GM23338 (cell line): ENCODE data around the gene TSHZ2. TPM values are rescaled to one million over a fixed set of nuclear protein-coding genes. Genes with fewer than 3 reads are reported as not detected.

Source experiments
- ATAC-seq: fragments of 200-7000 bp; cut with Tn5 transposase; 3 replicates; pipeline ENCODE4 v1.9.1; 2020
- DNase-seq: peaks from one replicate; pipeline ENCODE4 v3.0.0-alpha.2; 2015; ENCODE audit warnings: low spot score
- H2AFZ ChIP-seq: fragments of 200-600 bp; sonication (generic); 2 replicates; pipeline ENCODE4 v1.8.0; 2016; ENCODE audit warnings: antibody characterized with exemption, mild to moderate bottlenecking, moderate library complexity
- H3F3A ChIP-seq: fragments of 200-600 bp; sonication (generic); replicated peaks from 2 replicates; pipeline ENCODE4 v1.8.0; 2017; ENCODE audit warnings: antibody characterized with exemption, mixed run types, low read depth
- H3K27ac ChIP-seq: fragments of 200-600 bp; sonication (generic); 2 replicates; pipeline ENCODE4 v1.6.1; 2016; ENCODE audit warnings: low read depth
- H3K27me3 ChIP-seq: fragments of 200-600 bp; sonication (generic); 2 replicates; pipeline ENCODE4 v1.8.0; 2016; ENCODE audit warnings: mild to moderate bottlenecking, mixed run types, moderate library complexity; ENCODE audit not compliant: insufficient read depth
- H3K36me3 ChIP-seq: fragments of 200-600 bp; sonication (generic); 2 replicates; pipeline ENCODE4 v1.8.0; 2016; ENCODE audit warnings: mild to moderate bottlenecking; ENCODE audit not compliant: insufficient read depth
- H3K4me1 ChIP-seq: fragments of 200-600 bp; sonication (generic); 2 replicates; pipeline ENCODE4 v1.8.0; 2016; ENCODE audit warnings: mild to moderate bottlenecking, moderate library complexity; ENCODE audit not compliant: insufficient read depth
- H3K4me2 ChIP-seq: fragments of 200-600 bp; sonication (generic); 2 replicates; pipeline ENCODE4 v1.7.1; 2017; ENCODE audit warnings: mixed run types
- H3K4me3 ChIP-seq: fragments of 200-600 bp; sonication (generic); 2 replicates; pipeline ENCODE4 v1.6.1; 2016; ENCODE audit warnings: mixed run types
- H3K79me2 ChIP-seq: fragments of 200-600 bp; sonication (generic); replicated peaks from 2 replicates; pipeline ENCODE4 v1.8.0; 2017; ENCODE audit warnings: mild to moderate bottlenecking; ENCODE audit not compliant: insufficient read depth
- H3K9me2 ChIP-seq: fragments of 200-600 bp; sonication (generic); 2 replicates; pipeline ENCODE4 v1.8.0; 2017; ENCODE audit not compliant: insufficient read depth
- H4K20me1 ChIP-seq: fragments of 200-600 bp; sonication (generic); replicated peaks from 2 replicates; pipeline ENCODE4 v1.8.0; 2017; ENCODE audit warnings: mild to moderate bottlenecking; ENCODE audit not compliant: insufficient read depth
- H3K27ac Mint-ChIP-seq: 2 replicates; pipeline ENCODE4 v1.8.0; 2020; ENCODE audit warnings: inconsistent platforms, mild to moderate bottlenecking, moderate library complexity, mixed read lengths
- H3K27me3 Mint-ChIP-seq: 3 replicates; pipeline ENCODE4 v1.8.0; 2022; ENCODE audit warnings: low read depth, mild to moderate bottlenecking, moderate library complexity, mixed read lengths, inconsistent platforms; ENCODE audit not compliant: insufficient read depth, poor library complexity
- H3K36me3 Mint-ChIP-seq: 3 replicates; pipeline ENCODE4 v1.8.0; 2021; ENCODE audit warnings: low read depth, mild to moderate bottlenecking, inconsistent platforms, moderate library complexity, mixed read lengths
- H3K4me1 Mint-ChIP-seq: 3 replicates; pipeline ENCODE4 v1.8.0; 2020; ENCODE audit warnings: mild to moderate bottlenecking, inconsistent platforms, mixed read lengths
- H3K4me3 Mint-ChIP-seq: 3 replicates; pipeline ENCODE4 v1.8.0; 2021; ENCODE audit warnings: moderate library complexity, mild to moderate bottlenecking, inconsistent platforms, mixed read lengths
- H3K9me3 Mint-ChIP-seq: 3 replicates; pipeline ENCODE4 v1.8.0; 2020; ENCODE audit warnings: moderate library complexity, mild to moderate bottlenecking, inconsistent platforms, mixed read lengths
- CREB1 ChIP-seq: fragments of 250-450 bp; sonication (Bioruptor Pico); IDR thresholded peaks from 2 replicates; pipeline ENCODE4 v1.5.0; 2020; ENCODE audit warnings: low read depth, mild to moderate bottlenecking, moderate library complexity
- EZH2 ChIP-seq: fragments of 200-600 bp; sonication (generic); IDR thresholded peaks from one replicate; pipeline ENCODE4 v1.8.0; 2017; ENCODE audit warnings: antibody characterized with exemption, mild to moderate bottlenecking, low read depth; ENCODE audit not compliant: unreplicated experiment
- EZH2phosphoT487 ChIP-seq: fragments of 200-600 bp; sonication (generic); IDR thresholded peaks from one replicate; pipeline ENCODE4 v1.8.1; 2018; ENCODE audit warnings: antibody characterized with exemption; ENCODE audit not compliant: unreplicated experiment
- JUNB ChIP-seq: IDR thresholded peaks from one replicate; pipeline ENCODE4 v1.6.1; 2016; ENCODE audit warnings: antibody characterized with exemption; ENCODE audit not compliant: unreplicated experiment
- NANOG ChIP-seq: IDR thresholded peaks from 2 replicates; pipeline ENCODE4 v1.6.1; 2016; ENCODE audit warnings: antibody characterized with exemption, borderline replicate concordance
- POLR2AphosphoS5 ChIP-seq: IDR thresholded peaks from 2 replicates; pipeline ENCODE4 v1.6.1; 2016; ENCODE audit warnings: antibody characterized with exemption, low read depth
- STAT1 ChIP-seq: IDR thresholded peaks from one replicate; pipeline ENCODE4 v1.6.1; 2016; ENCODE audit warnings: antibody characterized with exemption; ENCODE audit not compliant: unreplicated experiment
- ZNF114 ChIP-seq: fragments of 250-450 bp; sonication (Bioruptor Pico); IDR thresholded peaks from 2 replicates; pipeline ENCODE4 v1.5.0; 2020; ENCODE audit warnings: mild to moderate bottlenecking, moderate library complexity
- ZNF331 ChIP-seq: fragments of 250-450 bp; sonication (Bioruptor Pico); IDR thresholded peaks from 2 replicates; pipeline ENCODE4 v1.5.0; 2020; ENCODE audit warnings: low read depth, mild to moderate bottlenecking, moderate library complexity
- polyA plus RNA-seq: library from polyadenylated mRNA; unstranded; fragments of >200 nt; fragmentation: Nextera tagmentation; extraction: Ambion mirVana; gene quantifications from 2 replicates; pipeline ENCODE4 v1.2.1, GENCODE V29; 2016
- total RNA-seq: library from RNA; depleted of rRNA; stranded (reverse); fragments of >200 nt; shearing (Covaris generic); gene quantifications from 2 replicates; pipeline ENCODE4 v1.2.3, GENCODE V29; 2014
- TF ChIP-seq, protein P1 (sequence below): IDR thresholded peaks from 2 replicates; pipeline ENCODE4 v1.6.1; 2016; ENCODE audit warnings: antibody characterized with exemption
- TF ChIP-seq, protein P2 (sequence below): fragments of 250-450 bp; sonication (Bioruptor Pico); IDR thresholded peaks from 2 replicates; pipeline ENCODE4 v1.5.0; 2020; ENCODE audit warnings: mild to moderate bottlenecking, moderate library complexity
- TF ChIP-seq, protein P3 (sequence below), 2 experiments: fragments of 200-600 bp in 1 of 2; sonication (generic) in 1 of 2; conservative IDR thresholded peaks; 2 replicates each; pipeline versions ENCODE4 v1.5.1 to v1.6.1; 2016 to 2017; ENCODE audit warnings: antibody characterized with exemption in 2 of 2, low read depth in 2 of 2, mild to moderate bottlenecking in 2 of 2, moderate library complexity in 1 of 2
- TF ChIP-seq, protein P4 (sequence below): IDR thresholded peaks from one replicate; pipeline ENCODE4 v1.6.1; 2018; ENCODE audit warnings: antibody characterized with exemption; ENCODE audit not compliant: unreplicated experiment

TSHZ2 gene
- total and polyA plus RNA-seq, 2 experiments from 2014 or later: 0.49 to 1.3 TPM

DNA sequence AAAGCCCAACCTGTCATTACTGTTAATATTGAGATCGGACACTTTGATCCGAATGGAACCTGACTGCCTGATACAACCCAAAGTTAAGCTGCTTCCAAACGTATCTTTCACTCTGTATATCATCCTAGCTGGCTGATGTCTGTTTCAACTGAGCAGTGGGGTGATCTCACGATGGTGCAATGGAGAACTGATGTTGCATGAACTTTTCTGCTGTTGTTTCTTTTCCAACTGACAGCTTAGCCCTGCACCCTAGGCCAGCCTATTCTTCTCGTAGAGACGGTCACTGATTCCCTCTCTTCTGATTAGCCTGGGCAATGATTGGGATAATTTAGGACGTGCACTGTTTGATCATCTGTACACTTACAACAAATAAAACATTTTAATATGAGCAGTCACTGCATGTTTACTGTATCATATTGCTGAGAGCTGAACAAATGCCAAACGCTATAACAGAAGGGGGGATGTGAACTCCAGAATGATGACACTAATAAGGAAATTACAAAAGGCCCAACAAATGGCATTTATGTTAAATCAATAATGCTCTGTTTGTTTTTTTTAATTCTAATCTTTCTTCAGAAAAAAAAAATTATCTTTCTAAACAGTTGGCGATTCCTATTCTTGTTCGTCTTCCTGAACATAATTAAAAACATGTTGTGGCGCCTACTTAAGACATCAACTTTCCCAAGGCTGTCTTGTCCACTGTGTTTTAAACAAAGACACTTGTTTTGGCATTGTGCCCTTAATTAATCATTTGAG is 436.7 kb downstream of the TSHZ2 start:
- Histone ChIP-seq H4K20me1 (no peaks in the 10 kb centered on the region), H3K36me3 (no peaks in the 10 kb centered on the region), H3F3A (no peaks in the 10 kb centered on the region), H2AFZ (no peak overlapping the region), H3K4me1 (peaks cover 6% of the 10 kb centered on the region), H3K27me3 (no peaks in the 10 kb centered on the region), H3K4me2 (no peak overlapping the region), H3K79me2 (no peaks in the 10 kb centered on the region), H3K4me3 (no peak overlapping the region), H3K27ac (no peak overlapping the region), H3K9me2 (no peaks in the 10 kb centered on the region)
- no peak overlapping the region for H3K27ac Mint-ChIP-seq
- H3K4me1 Mint-ChIP-seq: peaks cover 12% of the 10 kb centered on the region
- no peaks in the 10 kb centered on the region for H3K9me3 Mint-ChIP-seq
- TF ChIP-seq, protein P1, sequence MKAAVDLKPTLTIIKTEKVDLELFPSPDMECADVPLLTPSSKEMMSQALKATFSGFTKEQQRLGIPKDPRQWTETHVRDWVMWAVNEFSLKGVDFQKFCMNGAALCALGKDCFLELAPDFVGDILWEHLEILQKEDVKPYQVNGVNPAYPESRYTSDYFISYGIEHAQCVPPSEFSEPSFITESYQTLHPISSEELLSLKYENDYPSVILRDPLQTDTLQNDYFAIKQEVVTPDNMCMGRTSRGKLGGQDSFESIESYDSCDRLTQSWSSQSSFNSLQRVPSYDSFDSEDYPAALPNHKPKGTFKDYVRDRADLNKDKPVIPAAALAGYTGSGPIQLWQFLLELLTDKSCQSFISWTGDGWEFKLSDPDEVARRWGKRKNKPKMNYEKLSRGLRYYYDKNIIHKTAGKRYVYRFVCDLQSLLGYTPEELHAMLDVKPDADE: no peak
- TF ChIP-seq NANOG (no peak), EZH2 (no peak), JUNB (no peak), STAT1 (no peak), ZNF114 (CRISPR knock-in tag) (no peak), CREB1 (CRISPR knock-in tag) (no peak), EZH2phosphoT487 (no peak), ZNF331 (CRISPR knock-in tag) (no peak), POLR2AphosphoS5 (no peak)
- TF ChIP-seq, protein P2, sequence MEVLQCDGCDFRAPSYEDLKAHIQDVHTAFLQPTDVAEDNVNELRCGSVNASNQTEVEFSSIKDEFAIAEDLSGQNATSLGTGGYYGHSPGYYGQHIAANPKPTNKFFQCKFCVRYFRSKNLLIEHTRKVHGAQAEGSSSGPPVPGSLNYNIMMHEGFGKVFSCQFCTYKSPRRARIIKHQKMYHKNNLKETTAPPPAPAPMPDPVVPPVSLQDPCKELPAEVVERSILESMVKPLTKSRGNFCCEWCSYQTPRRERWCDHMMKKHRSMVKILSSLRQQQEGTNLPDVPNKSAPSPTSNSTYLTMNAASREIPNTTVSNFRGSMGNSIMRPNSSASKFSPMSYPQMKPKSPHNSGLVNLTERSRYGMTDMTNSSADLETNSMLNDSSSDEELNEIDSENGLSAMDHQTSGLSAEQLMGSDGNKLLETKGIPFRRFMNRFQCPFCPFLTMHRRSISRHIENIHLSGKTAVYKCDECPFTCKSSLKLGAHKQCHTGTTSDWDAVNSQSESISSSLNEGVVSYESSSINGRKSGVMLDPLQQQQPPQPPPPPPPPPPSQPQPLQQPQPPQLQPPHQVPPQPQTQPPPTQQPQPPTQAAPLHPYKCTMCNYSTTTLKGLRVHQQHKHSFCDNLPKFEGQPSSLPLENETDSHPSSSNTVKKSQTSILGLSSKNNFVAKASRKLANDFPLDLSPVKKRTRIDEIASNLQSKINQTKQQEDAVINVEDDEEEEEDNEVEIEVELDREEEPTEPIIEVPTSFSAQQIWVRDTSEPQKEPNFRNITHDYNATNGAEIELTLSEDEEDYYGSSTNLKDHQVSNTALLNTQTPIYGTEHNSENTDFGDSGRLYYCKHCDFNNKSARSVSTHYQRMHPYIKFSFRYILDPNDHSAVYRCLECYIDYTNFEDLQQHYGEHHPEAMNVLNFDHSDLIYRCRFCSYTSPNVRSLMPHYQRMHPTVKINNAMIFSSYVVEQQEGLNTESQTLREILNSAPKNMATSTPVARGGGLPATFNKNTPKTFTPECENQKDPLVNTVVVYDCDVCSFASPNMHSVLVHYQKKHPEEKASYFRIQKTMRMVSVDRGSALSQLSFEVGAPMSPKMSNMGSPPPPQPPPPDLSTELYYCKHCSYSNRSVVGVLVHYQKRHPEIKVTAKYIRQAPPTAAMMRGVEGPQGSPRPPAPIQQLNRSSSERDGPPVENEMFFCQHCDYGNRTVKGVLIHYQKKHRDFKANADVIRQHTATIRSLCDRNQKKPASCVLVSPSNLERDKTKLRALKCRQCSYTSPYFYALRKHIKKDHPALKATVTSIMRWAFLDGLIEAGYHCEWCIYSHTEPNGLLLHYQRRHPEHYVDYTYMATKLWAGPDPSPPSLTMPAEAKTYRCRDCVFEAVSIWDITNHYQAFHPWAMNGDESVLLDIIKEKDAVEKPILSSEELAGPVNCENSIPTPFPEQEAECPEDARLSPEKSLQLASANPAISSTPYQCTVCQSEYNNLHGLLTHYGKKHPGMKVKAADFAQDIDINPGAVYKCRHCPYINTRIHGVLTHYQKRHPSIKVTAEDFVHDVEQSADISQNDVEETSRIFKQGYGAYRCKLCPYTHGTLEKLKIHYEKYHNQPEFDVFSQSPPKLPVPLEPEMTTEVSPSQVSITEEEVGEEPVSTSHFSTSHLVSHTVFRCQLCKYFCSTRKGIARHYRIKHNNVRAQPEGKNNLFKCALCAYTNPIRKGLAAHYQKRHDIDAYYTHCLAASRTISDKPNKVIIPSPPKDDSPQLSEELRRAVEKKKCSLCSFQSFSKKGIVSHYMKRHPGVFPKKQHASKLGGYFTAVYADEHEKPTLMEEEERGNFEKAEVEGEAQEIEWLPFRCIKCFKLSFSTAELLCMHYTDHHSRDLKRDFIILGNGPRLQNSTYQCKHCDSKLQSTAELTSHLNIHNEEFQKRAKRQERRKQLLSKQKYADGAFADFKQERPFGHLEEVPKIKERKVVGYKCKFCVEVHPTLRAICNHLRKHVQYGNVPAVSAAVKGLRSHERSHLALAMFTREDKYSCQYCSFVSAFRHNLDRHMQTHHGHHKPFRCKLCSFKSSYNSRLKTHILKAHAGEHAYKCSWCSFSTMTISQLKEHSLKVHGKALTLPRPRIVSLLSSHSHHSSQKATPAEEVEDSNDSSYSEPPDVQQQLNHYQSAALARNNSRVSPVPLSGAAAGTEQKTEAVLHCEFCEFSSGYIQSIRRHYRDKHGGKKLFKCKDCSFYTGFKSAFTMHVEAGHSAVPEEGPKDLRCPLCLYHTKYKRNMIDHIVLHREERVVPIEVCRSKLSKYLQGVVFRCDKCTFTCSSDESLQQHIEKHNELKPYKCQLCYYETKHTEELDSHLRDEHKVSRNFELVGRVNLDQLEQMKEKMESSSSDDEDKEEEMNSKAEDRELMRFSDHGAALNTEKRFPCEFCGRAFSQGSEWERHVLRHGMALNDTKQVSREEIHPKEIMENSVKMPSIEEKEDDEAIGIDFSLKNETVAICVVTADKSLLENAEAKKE (CRISPR knock-in tag): no peak
- TF ChIP-seq, protein P3, sequence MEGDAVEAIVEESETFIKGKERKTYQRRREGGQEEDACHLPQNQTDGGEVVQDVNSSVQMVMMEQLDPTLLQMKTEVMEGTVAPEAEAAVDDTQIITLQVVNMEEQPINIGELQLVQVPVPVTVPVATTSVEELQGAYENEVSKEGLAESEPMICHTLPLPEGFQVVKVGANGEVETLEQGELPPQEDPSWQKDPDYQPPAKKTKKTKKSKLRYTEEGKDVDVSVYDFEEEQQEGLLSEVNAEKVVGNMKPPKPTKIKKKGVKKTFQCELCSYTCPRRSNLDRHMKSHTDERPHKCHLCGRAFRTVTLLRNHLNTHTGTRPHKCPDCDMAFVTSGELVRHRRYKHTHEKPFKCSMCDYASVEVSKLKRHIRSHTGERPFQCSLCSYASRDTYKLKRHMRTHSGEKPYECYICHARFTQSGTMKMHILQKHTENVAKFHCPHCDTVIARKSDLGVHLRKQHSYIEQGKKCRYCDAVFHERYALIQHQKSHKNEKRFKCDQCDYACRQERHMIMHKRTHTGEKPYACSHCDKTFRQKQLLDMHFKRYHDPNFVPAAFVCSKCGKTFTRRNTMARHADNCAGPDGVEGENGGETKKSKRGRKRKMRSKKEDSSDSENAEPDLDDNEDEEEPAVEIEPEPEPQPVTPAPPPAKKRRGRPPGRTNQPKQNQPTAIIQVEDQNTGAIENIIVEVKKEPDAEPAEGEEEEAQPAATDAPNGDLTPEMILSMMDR (conservative IDR thresholded peaks at IDR 0.05; ENCODE audit: low read depth in 2 of 2): no peak
- TF ChIP-seq, protein P4, sequence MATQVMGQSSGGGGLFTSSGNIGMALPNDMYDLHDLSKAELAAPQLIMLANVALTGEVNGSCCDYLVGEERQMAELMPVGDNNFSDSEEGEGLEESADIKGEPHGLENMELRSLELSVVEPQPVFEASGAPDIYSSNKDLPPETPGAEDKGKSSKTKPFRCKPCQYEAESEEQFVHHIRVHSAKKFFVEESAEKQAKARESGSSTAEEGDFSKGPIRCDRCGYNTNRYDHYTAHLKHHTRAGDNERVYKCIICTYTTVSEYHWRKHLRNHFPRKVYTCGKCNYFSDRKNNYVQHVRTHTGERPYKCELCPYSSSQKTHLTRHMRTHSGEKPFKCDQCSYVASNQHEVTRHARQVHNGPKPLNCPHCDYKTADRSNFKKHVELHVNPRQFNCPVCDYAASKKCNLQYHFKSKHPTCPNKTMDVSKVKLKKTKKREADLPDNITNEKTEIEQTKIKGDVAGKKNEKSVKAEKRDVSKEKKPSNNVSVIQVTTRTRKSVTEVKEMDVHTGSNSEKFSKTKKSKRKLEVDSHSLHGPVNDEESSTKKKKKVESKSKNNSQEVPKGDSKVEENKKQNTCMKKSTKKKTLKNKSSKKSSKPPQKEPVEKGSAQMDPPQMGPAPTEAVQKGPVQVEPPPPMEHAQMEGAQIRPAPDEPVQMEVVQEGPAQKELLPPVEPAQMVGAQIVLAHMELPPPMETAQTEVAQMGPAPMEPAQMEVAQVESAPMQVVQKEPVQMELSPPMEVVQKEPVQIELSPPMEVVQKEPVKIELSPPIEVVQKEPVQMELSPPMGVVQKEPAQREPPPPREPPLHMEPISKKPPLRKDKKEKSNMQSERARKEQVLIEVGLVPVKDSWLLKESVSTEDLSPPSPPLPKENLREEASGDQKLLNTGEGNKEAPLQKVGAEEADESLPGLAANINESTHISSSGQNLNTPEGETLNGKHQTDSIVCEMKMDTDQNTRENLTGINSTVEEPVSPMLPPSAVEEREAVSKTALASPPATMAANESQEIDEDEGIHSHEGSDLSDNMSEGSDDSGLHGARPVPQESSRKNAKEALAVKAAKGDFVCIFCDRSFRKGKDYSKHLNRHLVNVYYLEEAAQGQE: no peak
- DNase-seq (no peak), ATAC-seq (no peak)
- H3K4me3 Mint-ChIP-seq: no peak overlapping the region
- H3K36me3 Mint-ChIP-seq: no peaks in the 10 kb centered on the region
- H3K27me3 Mint-ChIP-seq: peaks cover 2% of the 10 kb centered on the region
